HG03025 (cell line): ENCODE results near the gene OAT.

Source experiments
- ATAC-seq: cut with Tn5 transposase; IDR thresholded peaks from one replicate; pipeline ENCODE4 v1.9.1; 2021; ENCODE audit warnings: mild to moderate bottlenecking, moderate library complexity; ENCODE audit not compliant: unreplicated experiment, low FRiP score

OAT gene

DNA sequence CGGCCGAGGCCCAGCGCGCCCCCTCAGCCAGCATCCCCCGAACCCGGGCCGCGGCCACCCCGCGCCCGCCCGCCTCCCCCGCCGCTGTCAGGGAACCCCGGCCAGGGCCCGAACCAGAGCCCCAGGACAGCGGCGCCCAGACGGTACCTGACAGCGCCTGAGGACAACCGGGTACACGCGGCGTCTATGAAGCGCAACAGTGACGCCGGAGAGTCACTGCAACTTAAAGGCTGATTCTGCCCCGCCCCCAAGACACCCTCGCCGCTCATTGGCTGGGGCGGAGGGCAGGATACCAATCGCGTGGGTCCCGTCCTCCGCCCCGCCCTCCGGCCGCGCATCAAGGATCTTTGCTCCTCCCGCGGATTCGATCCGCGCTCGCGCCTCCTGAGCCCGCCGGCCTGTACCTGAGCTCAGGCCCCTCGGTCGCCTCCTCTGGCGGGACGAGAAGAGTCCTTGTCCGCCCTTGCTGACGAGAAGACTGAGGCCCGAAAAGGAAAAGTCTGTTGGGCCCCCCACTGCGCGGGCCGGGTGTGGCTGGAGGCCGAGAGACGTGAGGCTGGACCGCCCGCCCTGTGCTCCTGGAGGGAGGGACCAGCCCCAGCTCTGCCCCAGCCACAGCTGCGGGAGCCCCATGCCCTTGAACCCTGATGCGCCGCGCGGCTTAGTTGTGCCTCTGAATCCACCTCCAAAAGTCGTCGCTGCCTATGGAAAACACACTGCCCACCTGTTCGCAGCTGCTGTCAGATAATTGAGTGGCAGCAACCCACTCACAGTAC lies at the start of gene OAT:
TSS of gene OAT (minus strand) at position 198 of the 776 bp plus-strand sequence. CDS start 6,752 bp downstream, outside the sequence.
- peak; percentile 90 for ATAC-seq

DNA sequence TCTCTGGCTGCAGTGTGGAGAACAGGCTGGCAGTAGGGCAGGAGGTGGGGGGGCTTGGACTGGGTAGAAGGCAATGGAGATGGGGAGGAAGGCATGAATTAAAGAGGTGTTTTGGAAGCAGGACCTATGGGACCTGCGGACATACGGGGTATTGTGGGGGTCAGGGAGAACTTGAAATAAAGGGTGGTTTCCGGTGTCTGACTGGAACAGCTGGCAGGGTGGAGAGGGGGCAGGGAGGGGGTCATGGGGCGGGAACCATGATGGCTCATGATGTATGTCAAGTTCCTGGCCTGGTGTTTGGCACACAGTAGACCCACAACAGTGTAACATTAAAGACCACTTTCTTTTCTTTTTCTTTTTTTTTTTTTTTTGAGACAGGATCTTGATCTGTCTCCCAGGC lies 48.4 kb upstream of the OAT start:
- ATAC-seq = no peak

- no peak for ATAC-seq
These were observed 47.2 kb upstream of the OAT start for GRCh38 chr10:124465777-124466488.

DNA sequence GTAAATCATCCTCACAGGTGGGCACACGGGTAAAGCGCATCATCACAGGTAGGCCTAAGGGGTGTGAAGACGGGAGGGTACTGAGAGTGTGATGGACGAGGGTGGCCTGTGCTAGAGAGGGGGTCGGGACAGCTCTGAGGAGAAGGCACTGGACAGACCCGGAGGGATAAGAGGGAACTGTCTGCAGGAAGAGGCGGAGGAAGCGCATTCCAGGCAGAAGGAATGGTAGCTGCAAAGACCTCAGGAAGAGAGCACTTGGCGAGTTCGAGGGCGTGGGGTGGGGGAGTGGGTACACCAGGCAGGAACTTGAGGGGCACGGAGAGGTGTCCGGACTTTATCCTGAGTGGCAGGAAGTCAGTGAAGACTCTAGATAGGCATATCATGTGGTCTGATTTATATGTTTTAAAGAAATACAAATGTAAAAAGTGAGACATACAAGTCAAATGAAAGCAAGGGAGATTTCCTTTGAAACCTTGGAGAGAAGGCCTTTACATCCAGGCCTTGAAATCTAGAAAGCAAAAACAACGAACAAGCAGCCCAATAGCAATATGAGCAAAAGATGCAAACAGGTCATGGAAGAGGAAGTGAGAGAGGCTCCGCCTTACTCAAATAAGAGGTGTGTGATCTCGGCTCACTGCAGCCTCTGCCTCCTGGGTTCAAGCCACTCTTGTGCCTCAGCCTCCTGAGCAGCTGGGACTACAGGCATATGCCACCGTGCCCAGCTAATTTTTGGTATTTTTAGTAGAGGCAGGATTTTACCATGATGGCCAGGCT lies 46.5 kb upstream of the OAT start:
- ATAC-seq = peak; percentile 35

DNA sequence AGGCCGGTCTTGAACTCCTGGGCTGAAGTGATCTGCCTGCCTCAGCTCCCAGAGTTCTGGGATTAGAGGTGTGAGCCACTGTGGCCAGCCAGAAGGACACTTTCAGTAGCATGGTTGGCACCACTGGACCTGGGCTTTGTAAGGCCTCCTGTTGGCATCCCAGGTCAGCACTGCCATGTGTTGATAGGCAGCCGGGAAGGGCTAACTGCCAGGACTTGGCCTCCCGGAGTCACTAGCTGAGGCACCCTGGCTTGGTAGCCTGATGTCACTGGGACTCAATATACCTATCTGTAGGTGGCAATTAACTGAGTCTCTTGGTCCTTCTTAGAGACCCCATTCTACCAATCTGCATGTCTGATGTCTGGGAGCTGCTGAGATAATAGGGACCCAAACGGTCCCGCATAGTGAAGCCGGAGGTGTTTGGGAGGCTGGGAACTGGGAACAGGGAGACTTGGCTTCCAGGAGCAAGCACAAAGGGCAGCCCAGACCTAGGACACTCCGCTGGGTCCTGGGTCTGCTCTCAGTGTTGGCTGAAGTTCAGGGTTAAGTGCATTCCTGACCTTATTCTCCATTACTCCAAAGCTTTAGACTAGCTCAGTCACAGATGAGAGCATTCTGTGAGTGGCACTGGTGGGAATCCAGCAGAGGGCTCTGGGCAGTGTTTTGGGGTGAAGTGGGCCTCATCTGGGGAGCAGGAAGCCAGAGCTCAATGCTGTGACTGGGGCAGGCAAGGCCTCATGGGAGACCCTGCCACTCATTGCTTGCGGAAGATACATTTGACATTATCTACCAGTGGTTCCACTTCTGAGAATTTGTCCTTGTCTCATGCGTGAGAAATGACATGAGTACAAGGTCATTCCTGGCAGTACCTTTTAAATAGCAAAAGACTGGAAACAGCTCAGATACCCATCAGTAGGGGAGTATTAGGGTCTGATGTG lies 45.6 kb upstream of the OAT start:
- ATAC-seq = no peak

GRCh38 chr10:124462348-124462695 lies 43.6 kb upstream of the OAT start:
- ATAC-seq = no peak

DNA sequence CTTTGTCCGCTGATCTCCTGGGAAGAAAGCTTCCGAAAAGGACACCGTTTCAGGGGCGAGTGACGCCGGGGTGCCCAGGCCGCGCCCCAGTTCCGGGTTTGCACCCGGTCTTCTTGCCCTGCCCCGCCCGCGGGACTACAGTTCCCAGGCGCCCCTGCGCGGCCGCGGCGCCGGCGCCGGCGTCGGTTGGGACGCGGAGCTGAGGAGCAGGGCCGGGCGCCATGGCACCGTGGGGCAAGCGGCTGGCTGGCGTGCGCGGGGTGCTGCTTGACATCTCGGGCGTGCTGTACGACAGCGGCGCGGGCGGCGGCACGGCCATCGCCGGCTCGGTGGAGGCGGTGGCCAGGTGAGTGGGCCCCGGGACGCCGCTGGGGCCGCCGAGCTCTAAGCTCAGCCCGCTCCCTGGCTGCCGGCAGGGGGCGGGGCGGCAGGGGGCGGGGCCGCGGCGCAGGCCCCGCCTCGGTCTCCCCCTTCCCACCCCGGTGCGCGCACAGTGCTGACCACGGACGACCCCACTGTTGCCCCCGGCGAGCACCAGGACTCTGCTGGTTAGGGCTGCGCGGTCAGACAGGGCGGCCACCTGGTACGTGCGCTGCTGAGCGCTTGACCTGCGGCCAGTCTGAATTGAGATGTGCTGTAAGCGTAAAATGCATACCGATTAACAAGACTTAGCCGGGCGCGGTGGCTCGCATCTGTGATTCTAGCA lies 43.1 kb upstream of the OAT start, which contains the start of gene LHPP:
TSS of gene LHPP (plus strand) at position 182 of the 706 bp plus-strand sequence. CDS start at position 222, 40 bp downstream.
- ATAC-seq = peak; percentile 90

DNA sequence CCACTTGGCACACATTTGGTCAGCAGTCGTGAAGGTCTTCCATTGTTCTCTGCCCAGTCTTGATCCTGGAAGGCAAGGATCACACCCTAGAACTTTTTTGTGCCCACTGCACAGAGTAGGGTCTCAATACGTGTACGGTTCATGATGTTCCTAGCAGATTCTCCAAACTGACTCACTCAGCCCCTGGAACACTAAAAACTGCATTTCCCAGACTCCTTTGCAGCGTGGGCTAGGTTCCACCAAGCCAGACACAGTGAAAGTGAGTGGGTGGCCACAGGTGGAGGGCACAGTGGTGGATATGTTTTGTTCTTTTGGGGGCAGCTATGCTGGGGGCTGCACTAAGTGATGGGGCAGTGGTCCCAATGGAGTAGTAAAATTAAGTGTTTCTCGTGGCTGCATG lies 41.4 kb upstream of the OAT start:
- no peak for ATAC-seq

GRCh38 chr10:124459395-124459794 lies 40.7 kb upstream of the OAT start:
- ATAC-seq = no peak

- ATAC-seq = no peak
These were observed 40.2 kb upstream of the OAT start for GRCh38 chr10:124458889-124459288.

- ATAC-seq = no peak
These were observed 39.8 kb upstream of the OAT start for GRCh38 chr10:124458473-124458872.

DNA sequence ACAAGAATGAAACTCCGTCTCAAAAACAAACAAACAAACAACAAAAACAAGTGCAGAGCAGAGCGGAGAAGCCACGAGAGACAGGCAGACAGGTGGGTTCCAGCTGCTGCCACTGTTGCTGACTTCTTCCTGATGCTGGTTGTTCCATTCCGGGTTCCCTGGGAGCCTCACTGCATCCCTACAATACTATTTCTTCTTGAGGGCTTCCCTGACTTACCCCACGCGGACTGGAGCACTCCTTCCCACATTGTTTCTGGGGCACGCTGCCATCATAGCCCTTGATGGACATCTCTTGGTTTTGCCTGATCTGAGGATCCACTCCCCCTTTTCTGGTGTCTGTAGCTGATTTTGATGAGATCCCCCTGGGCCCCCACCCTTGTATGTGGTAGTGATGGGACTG lies 36.7 kb upstream of the OAT start:
- ATAC-seq = no peak

DNA sequence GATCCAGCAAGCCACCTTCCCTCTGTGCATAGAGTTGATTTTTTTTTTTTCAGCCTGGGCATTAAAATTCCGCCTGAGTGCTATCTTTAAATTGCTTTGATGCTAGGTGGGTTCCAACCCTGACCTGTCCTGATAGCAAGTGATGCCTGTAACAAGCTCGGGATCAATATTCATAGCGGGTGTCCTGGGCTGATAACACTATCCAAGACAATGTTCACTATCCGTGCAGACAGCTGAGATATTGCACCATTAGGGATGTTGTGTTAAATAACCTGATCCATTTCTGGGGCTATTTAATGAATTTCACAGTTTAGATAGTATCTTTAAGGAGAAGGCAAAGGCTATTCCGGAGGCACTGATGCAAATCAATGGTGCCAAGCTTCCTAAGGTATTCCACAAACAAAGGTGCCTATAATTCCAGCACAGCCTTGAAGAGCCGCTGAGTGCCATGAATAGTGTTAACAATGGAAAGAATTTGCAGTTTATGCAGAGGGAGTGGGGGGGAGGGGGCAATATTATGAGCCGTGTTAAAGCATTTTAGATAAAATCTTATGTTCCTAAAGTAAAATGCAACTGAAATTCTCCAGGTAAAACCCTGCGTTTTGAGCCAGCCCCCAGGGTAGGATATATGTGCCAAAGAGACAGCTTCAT lies 35.4 kb upstream of the OAT start:
- ATAC-seq = no peak

- ATAC-seq = no peak
These were observed 32.6 kb upstream of the OAT start for GRCh38 chr10:124451276-124451675.

GRCh38 chr10:124450783-124451057 lies 32.0 kb upstream of the OAT start:
- no peak for ATAC-seq

DNA sequence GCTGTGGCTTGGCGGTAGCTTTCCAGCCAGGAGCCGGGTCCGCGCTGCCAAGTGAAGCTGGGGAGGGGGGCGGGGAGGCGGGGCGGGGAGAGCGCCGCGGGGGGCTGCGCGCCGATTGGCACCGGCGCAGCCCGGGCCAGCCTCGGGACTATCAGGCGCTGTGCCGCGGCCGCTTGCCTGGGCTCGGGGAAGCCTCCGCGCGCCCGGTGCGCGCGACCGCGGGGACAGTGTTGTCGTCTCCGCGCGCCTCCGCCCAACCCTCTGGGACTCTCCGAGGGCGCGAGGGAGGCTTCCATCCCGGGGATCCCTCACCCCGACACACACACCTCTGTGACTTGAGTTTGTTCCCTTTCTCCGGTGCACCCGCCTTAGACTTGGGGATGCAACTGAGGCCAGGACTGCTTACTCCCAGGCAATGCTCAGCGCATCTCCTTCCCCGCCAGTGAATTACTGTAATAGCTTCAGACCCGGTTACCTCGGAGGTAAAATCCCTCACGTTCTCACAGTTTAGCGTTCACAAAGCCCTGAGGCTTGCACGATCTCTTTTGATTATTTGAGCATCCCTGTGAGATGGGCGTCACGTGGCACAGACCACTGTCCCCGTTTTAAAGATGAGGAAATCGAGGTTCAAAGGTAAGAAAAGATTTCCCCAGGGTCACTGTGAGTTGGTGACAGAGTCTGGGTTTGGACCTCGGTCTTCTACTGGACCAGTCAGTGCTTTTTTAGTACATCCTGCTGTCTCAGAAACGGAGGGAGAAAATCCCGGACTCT lies 31.5 kb upstream of the OAT start, which contains the start of gene NKX1-2:
TSS of gene NKX1-2 (minus strand) at position 24 of the 771 bp plus-strand sequence. CDS start 92 bp downstream, outside the sequence.
- no peak for ATAC-seq

DNA sequence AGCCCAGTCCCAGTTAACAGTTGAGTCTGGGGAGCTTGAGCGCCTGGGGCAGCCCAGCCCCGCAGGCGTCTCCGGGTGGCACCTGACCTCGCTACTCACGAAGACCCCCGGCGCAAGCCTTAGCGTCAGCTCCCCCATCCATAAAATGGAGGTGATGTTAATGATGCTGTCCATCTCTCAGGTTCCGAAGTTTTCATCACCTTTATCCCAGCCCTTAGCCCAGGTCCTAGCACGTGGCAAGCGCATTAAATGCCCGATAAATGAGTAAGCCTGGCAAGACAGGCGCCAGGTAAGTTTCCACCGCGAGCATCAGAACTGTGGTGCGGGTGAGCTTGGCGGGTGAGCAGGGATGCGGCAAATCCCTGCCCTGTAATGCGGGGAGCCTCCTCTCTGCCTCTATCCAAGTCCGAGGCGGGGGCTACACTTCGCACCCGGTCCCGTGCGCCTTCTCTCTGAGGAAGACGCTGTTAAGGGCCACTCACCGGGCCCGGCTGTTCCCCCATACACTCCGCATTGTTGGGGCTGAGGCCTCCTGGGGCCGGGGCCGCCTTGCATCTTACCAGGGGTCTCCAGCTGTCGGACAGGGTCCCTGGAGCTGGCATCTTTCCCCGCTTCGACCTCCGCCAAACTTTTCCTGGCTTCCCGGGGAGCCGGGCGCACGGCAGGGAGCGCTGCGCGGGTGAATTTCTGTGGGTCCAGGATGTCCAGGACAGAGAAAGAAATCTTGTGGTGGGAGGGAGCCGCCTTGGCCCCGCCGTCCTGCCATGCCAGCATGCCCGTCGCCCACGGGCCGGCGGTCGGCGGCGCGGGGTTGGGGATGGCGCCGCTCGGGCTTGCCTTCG lies 30.7 kb upstream of the OAT start:
- no peak for ATAC-seq
